HG03095 (cell line): ENCODE results near the gene RPL5.

ENCODE experiments used
- ATAC-seq: cut with Tn5 transposase; IDR thresholded peaks from one replicate; pipeline ENCODE4 v1.9.1; 2021; ENCODE audit warnings: moderate library complexity; ENCODE audit not compliant: unreplicated experiment

Gene RPL5

DNA sequence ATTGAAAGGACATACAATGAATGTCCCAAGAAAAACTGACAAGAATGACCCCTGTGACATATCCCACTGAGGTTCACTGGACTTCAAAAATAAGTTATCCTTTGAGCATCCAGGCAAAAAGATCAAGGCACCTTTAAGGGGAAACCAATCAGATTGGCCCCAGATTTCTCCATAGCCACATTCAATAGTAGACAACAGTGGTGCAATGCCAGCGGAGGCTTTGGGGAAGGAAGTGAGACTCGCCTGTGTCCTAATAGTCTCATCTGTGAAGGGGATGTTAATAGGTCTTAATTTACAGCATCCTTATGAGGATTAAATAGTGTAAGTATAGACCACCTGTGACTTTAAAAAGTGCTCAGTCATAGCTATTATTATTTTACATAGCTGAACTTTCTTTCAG is 21.5 kb downstream of the RPL5 start:
- no peak for ATAC-seq

DNA sequence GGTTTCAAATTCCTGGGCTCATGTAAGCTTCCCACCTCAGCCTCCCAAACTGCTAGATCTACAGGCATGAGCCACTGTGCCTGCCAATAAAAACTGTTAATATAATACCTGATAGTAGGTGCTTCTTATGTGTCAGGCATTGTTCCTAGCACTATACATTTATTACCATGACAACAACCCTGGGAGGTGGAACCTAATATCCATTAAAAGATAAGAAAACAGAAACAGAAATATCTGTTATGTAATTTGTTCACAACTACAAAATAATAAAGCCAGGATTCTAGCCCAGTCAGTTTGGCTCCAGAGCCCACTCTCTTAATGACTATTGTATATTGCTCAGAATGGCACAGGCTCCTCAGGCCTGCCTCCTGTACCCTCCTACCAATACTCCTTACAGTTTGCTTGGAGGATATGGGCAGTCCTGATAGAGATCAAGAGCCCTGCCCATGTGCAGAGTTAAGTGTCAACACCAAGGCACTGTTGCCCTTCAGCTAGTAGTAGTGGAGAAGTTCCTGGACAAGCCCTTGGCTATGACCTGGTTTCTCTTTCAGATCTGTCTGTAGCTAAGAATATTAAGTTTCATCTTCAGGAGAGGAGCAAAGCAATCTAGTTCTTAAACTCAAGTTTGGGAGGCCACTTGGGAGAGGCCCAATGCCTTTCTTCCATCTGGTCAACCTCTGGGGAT is 22.4 kb downstream of the RPL5 start:
- no peak for ATAC-seq

- ATAC-seq, result no peak
Measured at GRCh38 chr1:92855236-92855635, 23.4 kb downstream of the RPL5 start.

DNA sequence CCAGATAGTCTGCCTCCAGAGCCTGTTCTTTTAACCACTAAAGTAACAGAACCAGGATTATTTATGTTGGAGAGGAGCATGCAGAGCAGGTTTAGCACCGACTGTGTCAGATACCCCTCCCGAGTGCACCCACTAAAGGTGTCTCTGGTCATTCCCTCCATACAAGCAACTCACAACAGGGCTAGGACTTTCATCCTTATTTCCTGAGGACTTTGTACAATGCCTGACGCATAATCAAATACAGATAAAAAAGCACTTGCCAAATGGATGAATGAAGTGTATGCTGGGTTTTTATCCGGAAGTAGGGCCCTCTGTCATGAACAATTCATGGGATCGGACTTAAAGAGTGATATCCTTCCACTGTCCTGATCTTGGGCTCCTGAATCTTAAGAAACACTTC is 26.0 kb downstream of the RPL5 start:
- no peak for ATAC-seq

DNA sequence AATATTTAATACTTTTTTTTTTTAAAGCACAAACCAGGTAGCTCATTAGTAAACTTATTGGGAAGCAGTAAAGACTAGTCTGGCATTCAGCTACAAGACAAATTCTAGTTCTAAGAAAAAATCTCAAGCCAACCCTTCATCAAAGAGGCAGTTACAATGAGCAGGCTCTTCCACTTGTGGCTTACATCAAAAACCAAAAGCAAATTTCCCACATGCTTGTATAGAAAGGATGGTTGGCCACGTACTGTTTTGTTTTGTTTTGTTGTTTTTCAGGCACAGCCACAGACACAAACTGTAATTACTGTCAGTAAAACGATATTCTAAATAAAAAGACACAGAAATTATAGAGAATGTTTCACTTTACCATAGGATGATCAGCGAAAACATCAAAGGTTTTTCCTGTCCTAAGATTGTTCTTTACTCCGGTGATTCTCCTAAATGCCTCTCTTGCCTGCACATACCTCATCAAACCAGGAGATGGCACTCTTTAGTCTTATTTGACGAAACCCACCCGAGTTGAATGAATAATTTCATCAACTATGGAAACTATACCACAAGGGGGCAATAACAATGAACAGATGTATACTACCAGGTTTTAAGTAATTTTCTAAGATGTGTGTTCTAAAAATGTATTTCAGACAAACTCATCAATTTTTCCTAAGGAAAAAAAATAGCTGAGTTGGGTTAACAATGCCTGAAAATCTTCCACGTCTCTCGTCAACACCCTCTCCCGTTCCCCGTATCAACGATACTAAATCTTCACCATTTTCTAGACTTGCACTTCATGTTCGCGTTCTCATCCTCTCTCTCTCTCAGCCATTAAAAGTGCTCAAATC is 26.9 kb downstream of the RPL5 start:
- no peak for ATAC-seq

DNA sequence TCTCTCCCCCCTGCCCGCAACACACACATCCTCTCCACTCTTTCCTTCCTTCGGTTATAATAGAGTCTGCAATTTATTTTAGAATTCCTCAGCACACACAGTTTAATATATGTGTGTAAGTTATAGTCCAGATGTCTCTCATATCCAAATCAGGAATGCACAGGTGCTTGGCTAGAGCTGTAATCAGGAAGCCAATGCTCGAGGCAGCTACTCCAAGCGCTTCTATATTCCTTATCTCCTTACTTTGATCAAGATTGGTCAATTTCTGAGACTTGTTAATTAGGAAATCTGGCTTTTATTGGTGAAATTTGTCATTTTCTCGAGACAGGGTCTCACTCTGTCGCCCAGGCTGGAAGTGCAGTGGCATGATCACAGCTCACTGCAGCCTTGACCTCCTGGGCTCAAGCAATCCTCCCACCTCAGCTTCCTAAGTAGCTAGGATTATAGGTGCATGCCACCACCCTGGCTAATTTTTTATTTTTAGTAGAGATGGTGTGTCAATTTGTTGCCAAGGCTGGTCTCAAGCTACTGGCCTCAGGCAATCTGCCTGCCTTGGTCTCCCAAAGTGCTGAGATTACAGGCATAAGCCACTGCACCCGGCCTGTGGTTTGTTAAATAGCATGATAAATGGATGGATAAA is 27.7 kb downstream of the RPL5 start:
- ATAC-seq, result no peak

- ATAC-seq, result no peak
Measured at GRCh38 chr1:92862605-92863004, 30.8 kb downstream of the RPL5 start.

- ATAC-seq, result no peak
Measured at GRCh38 chr1:92864131-92864530, 32.3 kb downstream of the RPL5 start.

DNA sequence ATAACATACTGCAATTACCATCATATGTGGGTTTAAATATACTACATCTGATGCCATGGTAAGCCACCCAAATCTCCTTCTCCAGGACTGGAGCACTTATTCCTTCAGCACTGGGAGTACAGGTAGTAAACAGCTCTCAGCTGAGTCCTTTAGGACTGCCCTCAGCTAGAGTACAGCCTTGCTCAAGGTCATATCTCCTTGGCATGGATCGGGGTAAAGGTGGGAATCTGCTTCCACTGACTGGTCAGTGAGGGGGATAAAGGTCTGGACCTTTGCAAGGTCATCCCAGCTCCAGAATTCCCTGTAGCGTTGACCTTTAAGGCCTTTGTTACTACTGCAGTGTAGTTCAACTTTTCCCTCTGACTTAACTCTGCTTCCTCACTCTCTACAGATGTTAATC is 38.8 kb downstream of the RPL5 start:
- no peak for ATAC-seq

DNA sequence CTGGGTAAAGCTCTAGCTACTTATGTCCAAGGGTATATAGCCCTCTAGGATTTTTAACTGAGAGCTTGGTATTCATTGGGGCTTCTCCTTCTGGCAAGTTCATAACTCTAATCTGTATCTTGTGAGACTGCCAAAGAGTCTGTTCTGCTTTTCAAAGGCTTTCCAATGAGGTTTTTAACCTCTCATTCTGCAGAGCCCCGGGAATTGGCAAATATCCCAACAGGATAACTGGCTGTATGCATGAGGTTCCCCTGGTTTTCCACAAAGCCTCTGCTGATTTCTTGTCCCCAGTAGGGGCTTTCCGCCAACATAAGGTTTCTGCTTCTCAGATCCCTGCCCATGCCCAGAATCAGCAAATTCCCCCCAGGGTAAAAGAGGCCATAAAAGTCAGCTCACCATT is 40.9 kb downstream of the RPL5 start:
- no peak for ATAC-seq

- no peak for ATAC-seq
Measured at GRCh38 chr1:92874987-92875386, 43.1 kb downstream of the RPL5 start.

GRCh38 chr1:92876351-92876750 is 44.5 kb downstream of the RPL5 start:
- ATAC-seq, result no peak

DNA sequence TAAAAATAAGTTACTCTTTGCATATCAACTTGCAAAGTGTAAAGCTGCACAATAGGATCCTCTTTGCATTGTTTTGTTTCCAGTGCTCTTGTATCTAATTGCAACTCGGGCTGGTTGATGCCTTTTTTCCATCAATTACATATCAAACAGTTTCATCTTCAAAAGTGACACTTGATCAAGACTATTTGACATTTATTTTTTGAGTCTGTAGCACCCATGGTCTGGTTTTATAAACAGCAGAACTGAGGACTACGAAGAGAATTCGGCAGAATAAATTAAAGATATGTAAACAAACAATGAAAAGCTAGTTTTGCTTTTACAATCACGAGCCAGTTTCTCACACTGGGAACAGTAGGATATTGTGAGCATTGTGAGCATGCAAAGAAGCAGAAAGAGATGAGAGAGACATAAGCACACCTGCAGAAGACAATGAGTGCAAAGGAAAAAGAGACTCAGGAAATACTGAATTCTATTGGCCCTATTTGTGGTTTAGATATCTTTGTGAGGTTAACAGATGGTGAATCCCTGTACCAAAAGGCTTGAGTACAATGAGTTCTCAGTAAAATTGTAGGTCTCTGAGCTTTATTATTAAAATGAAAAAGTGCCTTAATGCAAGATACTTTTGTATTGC is 45.4 kb downstream of the RPL5 start:
- ATAC-seq, result no peak

DNA sequence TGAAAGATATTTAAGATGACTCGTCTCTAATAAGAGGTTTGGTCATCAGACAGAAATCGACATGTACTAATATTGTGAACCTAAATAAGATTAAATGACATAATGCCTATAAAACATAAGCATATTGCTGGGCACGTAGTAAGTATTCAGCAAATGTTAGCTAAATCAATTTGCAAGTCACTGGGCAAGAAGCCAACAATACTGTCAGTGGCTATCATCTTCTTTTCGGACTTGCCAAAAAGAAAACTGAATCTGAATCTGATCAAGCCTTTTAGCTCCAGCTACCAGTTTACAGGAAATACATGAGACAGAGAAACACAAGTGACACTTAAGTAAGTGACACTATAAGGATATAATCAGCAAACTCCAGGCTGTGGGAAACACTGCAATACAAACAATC is 46.0 kb downstream of the RPL5 start:
- no peak for ATAC-seq

DNA sequence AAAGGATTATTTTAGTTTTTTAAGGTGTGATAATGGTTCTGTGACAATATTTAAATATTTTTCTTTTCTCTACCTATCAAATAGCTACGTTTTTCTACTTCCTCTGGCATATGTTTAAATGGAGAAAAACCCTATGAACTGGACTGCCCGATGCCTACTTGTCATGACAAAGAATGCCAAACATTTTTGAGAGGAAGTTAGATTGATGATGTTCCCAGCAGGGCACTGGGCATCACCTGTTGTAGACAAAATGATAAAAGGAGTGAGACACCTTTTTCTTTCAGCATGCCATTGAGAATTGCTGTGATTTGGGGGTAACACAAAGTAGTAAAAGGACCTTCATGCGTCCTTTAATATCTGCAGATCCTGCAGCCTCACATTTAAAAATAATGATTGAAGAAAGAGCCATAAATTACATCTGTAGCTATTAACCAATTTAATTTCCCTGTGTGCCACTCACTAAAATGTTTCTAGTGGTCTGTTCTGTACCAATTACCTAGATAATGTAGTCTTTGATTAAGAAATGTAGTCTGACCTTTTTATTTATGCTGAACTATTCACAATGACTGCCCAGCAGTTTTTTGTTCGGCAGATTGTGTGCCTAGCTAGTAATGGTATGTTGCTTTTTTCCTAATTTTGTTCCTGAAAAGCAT is 47.6 kb downstream of the RPL5 start:
- no peak for ATAC-seq

DNA sequence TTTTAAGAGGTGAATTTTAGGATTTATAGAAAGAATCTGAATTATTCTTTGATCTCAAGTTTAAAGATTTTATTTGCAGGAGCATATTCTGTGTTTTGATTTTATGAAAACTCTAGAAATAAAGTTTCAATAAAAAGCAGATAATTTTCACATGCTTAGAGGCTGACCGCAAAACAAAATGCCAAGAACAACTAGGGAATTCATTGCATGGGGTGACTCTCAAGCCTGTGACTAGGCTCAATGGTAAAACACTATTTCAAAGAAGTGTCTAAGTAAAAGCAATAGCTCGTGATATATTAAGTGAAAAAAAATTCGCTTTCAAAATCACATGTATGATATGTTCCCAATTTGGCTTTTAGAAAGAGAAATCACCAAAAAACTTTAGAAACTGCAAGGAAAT is 49.6 kb downstream of the RPL5 start:
- no peak for ATAC-seq

DNA sequence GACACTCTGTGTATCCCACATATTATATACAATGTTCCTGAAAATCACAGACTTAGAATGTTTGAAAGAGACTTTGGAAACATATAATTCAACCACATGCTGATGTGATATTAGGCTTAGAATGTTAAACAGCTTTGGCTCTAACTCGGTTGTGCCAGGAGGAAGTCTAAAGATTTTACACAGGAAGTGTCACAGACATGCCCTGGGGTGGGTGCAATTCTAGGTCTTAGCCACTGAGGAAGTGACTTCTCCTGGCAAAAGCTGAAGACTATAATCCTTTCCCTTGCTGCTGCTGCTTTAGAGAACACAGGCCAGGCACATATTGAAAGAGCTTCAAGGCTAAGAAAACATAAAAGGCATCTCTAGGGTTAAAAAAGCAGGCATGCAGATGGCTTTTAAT is 51.0 kb downstream of the RPL5 start:
- no peak for ATAC-seq

- no peak for ATAC-seq
Measured at GRCh38 chr1:92883297-92883696, 51.5 kb downstream of the RPL5 start.

GRCh38 chr1:92884195-92884594 is 52.4 kb downstream of the RPL5 start:
- no peak for ATAC-seq

DNA sequence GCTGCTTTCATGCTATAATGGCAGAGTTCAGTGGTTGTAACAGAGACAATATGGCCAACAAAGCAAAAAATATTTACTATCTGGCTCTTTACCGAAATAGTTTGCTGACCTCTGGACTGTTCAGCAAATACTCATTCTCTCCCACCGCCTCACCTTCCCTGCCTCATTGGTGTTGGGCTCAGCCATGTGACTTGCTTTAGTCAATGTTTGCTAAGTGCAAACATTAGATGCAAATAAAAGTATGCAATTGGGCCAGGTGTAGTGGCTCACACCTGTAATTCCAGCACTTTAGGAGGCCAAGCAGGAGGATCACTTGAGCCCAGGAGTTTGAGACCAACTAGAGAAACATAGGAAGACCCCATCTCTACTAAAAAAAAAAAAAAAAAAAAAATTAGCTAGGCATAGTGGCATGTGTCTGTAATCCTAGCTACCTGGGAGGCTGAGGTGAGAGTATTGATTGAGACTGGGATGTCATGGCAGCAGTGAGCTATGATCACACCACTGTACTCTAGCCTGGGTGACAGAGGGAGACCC is 55.1 kb downstream of the RPL5 start:
- no peak for ATAC-seq

GRCh38 chr1:92887465-92887864 is 55.6 kb downstream of the RPL5 start:
- ATAC-seq, result no peak
